Activated CD8-positive, alpha-beta memory T cell treated with anti-CD3 and anti-CD28 coated beads for 4 hours (primary cell): ENCODE data around the gene SPC24.
"Not testable (repeated sequence)": the region's sequence is repeated elsewhere in the genome, so short reads cannot be mapped to it uniquely, and the experiment has no call there.

Experiments
- DNase-seq, 2 donors: peaks; one replicate each; pipeline ENCODE4 v3.0.0-alpha.2; 2020; ENCODE audit warnings: low read depth in 2 of 2

SPC24 gene

DNA sequence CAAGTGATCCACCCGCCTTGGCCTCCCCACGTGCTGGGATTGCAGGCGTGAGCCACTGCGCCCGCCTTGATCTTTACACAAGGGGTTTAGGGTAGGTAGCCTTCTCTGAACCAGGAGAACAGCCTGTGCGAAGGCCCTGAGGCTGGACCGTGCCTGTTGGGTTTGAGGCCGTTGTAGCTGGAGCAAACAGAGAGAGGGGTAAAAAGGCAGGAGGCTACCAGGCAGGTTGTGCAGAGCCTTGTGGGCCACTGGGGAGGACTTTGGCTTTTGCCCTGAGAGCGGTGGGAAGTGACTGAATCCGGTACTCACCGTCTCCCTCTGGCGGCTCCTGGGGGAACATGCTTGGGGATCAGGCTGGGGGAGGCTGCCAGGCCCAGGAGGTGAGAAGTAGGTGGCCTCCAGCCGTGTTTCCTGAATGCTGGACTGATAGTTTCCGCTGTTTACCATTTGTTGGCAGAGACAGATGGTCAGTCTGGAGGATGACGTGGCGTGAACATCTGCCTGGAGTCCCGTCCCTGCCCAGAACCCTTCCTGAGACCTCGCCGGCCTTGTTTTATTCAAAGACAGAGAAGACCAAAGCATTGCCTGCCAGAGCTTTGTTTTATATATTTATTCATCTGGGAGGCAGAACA lies 24.6 kb downstream of the SPC24 start:
- DNase-seq = peak; percentile 32 to 39

DNA sequence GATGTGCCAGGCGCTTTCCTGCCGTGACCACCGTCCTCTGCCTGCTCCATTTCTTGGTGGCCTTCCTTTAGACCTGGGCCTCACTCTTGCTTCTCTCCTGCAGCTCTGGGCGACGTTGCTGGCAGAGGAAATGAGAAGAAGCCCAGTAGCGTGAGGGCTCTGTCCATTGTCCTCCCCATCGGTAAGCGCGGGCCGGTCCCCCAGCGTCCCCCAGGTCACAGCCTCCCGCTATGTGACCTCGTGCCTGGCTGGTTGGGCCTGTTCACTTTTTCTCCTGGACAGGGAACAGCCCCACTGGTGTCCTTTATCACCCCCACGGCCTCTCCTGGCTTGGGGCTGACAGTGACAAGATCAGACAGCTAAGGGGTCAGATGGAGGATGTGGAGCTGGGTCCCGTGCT lies 27.7 kb downstream of the SPC24 start:
- DNase-seq = no peak

DNA sequence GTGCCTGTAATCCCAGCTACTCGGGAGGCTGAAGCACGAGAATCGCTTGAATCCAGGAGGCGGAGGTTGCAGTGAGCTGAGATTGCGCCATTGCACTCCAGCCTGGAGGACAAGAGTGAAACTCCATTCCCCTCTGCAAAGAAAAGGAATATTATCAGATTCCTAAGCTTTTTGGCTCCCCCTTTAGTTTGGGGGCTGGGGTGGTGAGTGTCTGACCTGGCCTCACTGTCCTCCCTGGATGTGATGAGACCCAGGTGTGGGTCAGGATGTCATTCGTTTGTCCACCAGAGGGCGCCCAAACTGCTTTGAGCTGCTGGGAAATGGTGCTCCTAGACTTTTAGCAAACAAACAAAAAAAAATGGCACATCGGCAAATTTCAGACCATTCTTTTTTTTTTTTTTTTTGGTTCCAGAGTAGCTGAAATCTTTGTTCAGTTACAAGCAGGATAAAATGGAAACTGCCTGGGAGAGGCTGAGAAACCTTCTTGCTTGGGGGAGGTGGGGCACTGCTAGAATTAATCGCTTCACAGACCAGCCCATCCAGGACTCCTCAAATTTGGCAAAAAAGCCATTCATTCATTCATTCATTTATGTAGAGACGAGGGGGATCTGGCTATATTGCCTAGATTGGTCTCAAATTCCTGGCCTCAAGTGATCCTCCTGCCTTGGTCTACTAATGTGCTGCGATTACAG lies 29.4 kb downstream of the SPC24 start:
- DNase-seq = peak; percentile 46 to 55

DNA sequence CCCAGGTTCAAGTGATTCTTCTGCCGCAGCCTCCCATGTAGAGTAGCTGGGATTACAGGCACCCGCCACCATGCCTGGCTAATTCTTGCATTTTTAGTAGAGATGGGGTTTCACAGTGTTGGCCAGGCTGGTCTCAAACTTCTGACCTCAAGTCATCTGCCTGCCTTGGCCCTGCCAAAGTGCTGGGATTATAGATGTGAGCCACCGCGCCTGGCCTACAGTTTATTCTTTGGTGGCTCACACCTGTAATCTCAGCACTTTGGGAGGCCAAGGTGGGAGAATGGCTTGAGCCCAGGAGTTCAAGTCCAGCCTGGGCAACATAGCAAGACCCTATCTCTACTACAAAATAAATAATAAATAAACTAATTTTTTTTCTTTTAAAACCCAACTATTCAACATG lies 31.4 kb downstream of the SPC24 start:
- not testable (repeated sequence) for DNase-seq

DNA sequence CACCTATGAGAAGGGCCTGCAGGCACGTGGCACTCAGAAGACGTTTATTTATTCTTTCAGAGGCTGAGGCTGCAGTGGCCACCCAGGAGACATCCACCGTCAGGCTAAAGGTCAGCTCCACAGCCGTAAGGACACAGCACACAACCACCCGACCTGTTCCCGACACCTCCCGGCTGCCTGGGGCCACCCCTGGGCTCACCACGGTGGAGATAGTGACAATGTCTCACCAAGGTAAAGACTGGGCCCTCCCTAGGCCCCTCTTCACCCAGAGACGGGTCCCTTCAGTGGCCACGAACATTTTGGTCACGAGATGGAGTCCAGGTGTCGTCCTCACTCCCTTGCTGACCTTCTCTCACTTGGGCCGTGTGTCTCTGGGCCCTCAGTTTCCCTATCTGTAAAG lies 32.5 kb downstream of the SPC24 start:
- no peak for DNase-seq

DNA sequence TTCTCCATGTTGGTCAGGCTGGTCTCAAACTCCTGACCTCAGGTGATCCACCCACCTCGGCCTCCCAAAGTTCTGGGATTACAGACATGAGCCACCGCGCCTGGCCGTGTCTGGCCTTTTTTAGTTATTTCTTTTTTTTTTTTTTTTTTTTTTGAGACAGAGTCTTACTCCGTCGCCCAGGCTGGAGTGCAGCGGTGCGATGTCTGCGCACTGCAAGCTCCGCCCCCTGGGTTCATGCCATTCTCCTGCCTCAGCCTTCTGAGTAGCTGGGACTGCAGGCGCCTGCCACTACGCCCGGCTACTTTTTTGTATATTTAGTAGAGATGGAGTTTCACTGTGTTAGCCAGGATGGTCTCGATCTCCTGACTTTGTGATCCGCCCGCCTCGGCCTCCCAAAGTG lies 33.6 kb downstream of the SPC24 start:
- not testable (repeated sequence) for DNase-seq

DNA sequence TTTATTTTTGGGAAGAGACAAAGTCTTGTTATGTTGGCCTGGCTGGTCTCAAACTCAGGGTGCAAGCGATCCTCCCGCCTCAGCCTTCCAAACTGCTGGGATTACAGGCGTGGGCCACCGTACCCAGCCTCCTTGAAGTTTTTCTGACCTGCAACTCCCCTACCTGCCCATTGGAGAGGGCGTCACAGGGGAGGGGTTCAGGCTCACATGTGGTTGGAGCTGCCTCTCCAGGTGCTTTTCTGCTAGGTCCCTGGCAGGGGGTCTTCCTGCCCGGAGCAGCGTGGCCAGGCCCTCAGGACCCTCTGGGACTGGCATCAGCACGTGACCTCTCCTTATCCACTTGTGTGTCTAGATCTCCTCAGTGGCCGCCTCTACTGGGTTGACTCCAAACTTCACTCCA lies 39.1 kb downstream of the SPC24 start:
- DNase-seq = no peak

DNA sequence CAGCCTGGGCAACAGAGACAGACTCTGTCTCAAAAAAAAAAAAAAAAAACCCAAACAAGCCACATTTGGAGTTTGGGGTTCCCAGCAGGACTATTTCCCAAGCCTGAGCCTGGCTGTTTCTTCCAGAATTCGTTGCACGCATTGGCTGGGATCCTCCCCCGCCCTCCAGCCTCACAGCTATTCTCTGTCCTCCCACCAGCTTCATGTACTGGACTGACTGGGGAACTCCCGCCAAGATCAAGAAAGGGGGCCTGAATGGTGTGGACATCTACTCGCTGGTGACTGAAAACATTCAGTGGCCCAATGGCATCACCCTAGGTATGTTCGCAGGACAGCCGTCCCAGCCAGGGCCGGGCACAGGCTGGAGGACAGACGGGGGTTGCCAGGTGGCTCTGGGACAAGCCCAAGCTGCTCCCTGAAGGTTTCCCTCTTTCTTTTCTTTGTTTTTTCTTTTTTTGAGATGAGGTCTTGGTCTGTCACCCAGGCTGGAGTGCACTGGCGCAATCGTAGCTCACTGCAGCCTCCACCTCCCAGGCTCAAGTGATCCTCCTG lies 39.6 kb downstream of the SPC24 start:
- DNase-seq = no peak

DNA sequence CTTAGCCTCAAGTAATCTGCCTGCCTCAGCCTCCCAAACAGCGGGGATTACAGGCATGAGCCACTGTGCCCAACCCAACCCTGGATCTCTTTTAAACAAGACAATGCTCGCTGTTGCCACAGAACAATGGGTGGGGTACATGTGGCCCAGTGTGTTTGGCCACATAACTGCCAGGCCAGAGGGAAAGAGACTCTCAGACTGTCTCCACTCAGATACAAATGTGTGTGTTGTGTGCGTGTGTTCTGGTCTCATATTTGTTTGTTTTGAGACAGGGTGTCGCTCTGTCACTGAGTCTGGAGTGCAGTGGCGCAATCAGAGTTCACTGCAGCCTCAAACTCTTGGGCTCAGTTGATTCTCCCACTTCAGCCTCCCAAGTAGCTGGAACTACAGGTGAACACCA lies 40.5 kb downstream of the SPC24 start:
- DNase-seq = no peak

DNA sequence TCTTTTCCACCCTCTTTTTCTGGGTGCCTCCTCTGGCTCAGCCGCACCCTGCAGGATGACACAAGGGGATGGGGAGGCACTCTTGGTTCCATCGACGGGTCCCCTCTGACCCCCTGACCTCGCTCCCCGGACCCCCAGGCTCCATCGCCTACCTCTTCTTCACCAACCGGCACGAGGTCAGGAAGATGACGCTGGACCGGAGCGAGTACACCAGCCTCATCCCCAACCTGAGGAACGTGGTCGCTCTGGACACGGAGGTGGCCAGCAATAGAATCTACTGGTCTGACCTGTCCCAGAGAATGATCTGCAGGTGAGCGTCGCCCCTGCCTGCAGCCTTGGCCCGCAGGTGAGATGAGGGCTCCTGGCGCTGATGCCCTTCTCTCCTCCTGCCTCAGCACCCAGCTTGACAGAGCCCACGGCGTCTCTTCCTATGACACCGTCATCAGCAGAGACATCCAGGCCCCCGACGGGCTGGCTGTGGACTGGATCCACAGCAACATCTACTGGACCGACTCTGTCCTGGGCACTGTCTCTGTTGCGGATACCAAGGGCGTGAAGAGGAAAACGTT lies 42.4 kb downstream of the SPC24 start:
- DNase-seq = no peak

DNA sequence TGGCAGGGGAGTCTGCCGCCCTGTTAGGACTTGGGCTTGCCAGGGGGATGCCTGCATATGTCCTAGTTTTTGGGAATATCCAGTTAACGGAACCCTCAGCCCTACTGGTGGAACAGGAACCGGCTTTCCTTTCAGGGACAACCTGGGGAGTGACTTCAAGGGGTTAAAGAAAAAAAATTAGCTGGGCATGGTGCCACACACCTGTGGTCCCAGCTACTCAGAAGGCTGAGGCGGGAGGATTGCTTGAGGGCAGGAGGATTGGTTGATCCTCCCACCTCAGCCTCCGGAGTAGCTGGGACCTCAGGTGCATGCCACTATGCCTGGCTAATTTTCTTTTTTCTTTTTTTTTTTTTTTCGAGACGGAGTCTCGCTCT lies 43.8 kb downstream of the SPC24 start:
- no peak for DNase-seq

DNA sequence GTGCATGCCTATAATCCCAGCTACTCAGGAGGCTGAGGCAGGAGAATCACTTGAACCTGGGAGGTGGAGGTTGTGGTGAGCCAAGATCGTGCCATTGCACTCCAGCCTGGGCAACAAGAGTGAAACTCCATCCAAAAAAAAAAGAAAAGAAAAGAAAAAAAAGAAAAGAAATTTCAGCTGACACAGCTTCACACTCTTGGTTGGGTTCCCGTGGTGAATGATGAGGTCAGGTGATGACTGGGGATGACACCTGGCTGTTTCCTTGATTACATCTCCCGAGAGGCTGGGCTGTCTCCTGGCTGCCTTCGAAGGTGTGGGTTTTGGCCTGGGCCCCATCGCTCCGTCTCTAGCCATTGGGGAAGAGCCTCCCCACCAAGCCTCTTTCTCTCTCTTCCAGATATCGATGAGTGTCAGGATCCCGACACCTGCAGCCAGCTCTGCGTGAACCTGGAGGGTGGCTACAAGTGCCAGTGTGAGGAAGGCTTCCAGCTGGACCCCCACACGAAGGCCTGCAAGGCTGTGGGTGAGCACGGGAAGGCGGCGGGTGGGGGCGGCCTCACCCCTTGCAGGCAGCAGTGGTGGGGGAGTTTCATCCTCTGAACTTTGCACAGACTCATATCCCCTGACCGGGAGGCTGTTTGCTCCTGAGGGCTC lies 44.3 kb downstream of the SPC24 start:
- no peak for DNase-seq

DNA sequence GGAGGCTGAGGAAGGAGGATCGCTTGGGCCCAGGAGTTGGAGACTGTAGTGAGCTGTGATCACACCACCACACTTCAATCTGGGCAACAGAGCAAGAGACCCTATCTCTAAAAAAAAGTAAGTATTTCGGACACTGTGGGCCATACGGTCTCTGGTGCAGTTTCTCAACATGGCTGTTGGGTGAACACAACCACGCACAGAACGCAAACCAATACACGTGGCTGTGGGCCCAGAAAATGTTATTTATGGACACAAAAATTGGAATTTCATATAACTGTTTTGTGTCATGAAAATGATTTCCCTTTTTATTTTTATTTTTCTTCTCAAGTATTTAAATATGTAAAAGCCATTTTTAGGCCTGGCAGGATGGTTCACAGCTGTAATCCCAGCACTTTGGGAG lies 46.8 kb downstream of the SPC24 start:
- no peak for DNase-seq

DNA sequence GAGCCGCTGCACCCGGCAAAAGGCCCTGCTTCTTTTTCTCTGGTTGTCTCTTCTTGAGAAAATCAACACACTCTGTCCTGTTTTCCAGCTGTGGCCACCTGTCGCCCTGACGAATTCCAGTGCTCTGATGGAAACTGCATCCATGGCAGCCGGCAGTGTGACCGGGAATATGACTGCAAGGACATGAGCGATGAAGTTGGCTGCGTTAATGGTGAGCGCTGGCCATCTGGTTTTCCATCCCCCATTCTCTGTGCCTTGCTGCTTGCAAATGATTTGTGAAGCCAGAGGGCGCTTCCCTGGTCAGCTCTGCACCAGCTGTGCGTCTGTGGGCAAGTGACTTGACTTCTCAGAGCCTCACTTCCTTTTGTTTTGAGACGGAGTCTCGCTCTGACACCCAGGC lies 49.1 kb downstream of the SPC24 start:
- no peak for DNase-seq

DNA sequence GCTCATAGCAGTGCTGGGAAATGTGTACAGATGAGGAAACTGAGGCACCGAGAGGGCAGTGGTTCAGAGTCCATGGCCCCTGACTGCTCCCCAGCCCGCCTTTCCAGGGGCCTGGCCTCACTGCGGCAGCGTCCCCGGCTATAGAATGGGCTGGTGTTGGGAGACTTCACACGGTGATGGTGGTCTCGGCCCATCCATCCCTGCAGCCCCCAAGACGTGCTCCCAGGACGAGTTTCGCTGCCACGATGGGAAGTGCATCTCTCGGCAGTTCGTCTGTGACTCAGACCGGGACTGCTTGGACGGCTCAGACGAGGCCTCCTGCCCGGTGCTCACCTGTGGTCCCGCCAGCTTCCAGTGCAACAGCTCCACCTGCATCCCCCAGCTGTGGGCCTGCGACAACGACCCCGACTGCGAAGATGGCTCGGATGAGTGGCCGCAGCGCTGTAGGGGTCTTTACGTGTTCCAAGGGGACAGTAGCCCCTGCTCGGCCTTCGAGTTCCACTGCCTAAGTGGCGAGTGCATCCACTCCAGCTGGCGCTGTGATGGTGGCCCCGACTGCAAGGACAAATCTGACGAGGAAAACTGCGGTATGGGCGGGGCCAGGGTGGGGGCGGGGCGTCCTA lies 50.5 kb downstream of the SPC24 start:
- DNase-seq = no peak

DNA sequence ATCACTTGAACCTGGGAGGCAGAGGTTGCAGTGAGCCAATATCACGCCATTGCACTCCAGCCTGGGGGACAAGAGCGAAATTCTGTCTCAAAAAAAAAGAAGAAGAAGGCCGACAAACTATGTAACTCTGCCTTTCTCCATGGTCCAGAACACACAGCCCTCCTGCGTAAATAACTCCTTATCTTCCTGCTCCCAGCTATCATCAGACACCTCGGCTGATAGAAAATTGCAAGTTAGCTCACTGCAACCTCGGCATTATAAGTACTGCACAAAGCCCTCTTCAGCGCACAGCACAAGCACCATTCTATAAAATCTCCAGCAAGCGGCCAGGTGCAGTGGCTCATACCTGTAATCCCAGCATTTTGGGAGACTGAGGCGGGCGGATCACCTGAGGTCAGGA lies 51.9 kb downstream of the SPC24 start:
- not testable (repeated sequence) for DNase-seq

DNA sequence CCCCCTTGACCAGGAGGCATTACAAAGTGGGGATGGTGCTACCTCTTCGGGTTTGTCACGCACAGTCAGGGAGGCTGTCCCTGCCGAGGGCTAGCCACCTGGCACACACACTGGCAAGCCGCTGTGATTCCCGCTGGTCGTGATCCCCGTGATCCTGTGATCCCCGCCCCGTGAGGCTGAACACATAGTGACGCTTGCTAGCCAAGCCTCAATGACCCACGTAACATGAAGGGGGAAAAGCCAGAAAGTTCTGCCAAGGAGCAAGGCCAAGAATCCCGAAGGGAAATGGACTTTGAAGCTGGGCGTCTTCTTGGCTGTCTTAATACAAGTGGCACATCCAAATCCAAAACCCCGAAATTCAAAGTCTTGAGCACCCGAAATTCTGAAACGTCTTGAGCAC lies 52.6 kb downstream of the SPC24 start:
- no peak for DNase-seq

DNA sequence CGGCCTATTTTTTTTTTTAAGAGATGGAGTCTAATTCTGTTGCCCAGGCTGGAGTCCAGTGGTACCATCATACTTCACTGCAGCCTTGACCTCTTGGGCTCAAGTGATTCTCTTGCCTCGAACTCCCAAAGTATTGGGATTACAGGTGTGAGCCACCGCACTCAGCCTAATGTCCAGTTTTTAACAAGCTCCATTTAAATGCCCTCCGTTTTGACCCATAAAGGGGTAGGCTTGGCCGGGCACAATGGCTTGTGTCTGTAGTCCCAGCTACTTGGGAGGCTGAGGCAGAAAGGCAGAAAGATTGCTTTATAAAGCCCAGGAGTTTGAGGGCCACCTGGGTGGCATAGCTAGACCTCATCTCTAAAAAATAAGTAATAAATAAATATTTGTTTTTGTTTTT lies 54.5 kb downstream of the SPC24 start:
- DNase-seq = no peak

DNA sequence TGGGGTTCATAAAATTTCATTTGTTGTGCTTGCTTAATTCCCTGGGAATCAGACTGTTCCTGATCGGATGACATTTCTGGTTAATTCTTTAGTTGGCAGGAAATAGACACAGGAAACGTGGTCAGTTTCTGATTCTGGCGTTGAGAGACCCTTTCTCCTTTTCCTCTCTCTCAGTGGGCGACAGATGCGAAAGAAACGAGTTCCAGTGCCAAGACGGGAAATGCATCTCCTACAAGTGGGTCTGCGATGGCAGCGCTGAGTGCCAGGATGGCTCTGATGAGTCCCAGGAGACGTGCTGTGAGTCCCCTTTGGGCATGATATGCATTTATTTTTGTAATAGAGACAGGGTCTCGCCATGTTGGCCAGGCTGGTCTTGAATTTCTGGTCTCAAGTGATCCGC lies 55.5 kb downstream of the SPC24 start:
- DNase-seq = no peak

DNA sequence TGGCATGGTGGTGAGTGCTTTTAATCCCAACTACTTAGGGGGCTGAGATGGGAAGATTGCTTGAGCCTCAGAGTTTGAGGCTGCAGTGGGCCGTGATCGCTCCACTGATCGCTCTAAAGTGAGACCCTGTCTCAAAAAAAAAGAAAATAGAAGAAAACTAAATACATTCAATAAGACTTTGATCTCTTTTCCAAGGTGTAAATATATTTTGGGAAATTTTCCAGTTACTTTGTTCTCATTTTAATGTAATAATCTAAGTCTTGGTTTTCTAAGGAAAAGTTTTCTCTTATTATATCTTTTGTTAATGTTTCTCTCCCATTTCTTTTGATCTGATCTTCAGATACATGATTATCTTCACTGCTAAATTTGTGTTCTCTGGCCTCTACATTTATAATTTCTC lies 56.7 kb downstream of the SPC24 start:
- no peak for DNase-seq

DNA sequence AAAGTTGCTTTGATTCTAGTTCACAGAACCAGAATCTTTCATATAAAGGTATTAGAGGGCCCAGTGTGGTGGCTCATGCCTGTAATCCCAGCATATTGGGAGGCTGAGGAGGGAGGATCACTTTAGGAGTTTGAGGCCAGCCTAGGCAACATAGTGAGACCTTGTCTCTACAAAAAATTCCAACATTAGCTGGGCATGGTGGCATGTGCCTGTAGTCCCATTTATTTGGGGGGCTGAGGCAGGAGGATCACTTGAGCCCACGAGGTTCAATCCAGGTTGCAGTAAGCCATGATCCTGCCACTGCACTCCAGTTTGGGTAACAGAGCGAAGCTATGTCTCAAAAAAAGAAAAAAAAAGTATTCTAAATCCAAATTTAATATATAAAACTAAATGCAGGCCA lies 57.3 kb downstream of the SPC24 start:
- DNase-seq = no peak

DNA sequence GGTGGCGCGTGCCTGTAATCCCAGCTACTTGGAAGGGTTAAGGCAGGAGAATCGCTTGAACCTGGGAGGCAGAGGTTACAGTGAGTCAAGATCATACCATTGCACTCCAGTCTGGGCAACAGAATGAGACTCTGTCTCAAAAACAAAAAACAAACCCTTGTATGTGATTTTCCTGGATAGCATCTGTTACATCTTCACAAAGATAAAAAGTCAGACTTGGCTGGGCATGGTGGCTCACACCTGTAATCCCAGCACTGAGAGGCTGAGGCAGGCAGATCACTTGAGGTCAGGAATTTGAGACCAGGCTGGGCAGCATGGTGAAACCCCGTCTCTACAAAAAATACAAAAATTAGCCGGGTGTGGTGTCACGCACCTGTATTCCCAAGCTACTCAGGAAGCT lies 58.2 kb downstream of the SPC24 start:
- DNase-seq = not testable (repeated sequence)
